Measurements from ENCODE around the gene KRT75.
"Not testable (repeated sequence)": the region's sequence is repeated elsewhere in the genome, so short reads cannot be mapped to it uniquely, and the experiment has no call there.

KRT75 gene

GRCh38 chr12:52434081-52434733 is at the start of gene KRT75:
Gene KRT75 (minus strand): TSS chr12:52434371. CDS start chr12:52434304, 67 bp downstream.
- no peak for DNase-seq (ENCODE audit: low read depth in 2 of 2)

GRCh38 chr12:52480073-52480472 is 45.9 kb upstream of the KRT75 start:
- DNase-seq (ENCODE audit: low read depth in 2 of 2) = no peak

- DNase-seq (ENCODE audit: low read depth in 2 of 2) = no peak
Observed at GRCh38 chr12:52477651-52478050, 43.5 kb upstream of the KRT75 start.

- no peak for DNase-seq (ENCODE audit: low read depth in 2 of 2)
Observed at GRCh38 chr12:52474212-52474611, 40.0 kb upstream of the KRT75 start.

GRCh38 chr12:52473768-52474167 is 39.6 kb upstream of the KRT75 start, which contains the start of gene KRT6C:
Gene KRT6C (minus strand): TSS chr12:52473805. CDS start chr12:52473737, 68 bp downstream.
- no peak for DNase-seq (ENCODE audit: low read depth in 2 of 2)

GRCh38 chr12:52469853-52470252 is 35.7 kb upstream of the KRT75 start:
- no peak for DNase-seq (ENCODE audit: low read depth in 2 of 2)

GRCh38 chr12:52464897-52465296 is 30.7 kb upstream of the KRT75 start:
- no peak for DNase-seq (ENCODE audit: low read depth in 2 of 2)

- DNase-seq (ENCODE audit: low read depth in 2 of 2) = no peak
Observed at GRCh38 chr12:52461693-52462092, 27.5 kb upstream of the KRT75 start.

GRCh38 chr12:52458861-52459260 is 24.7 kb upstream of the KRT75 start:
- no peak for DNase-seq (ENCODE audit: low read depth in 2 of 2)

GRCh38 chr12:52455821-52456220 is 21.6 kb upstream of the KRT75 start:
- no peak for DNase-seq (ENCODE audit: low read depth in 2 of 2)

GRCh38 chr12:52454411-52455201 is 20.4 kb upstream of the KRT75 start:
- no peak for DNase-seq (ENCODE audit: low read depth in 2 of 2)

- DNase-seq (ENCODE audit: low read depth in 2 of 2) = no peak
Observed at GRCh38 chr12:52452101-52452500, 17.9 kb upstream of the KRT75 start, which contains the start of gene KRT6B. Gene KRT6B (minus strand): TSS chr12:52452146. CDS start chr12:52452078, 68 bp downstream.

- DNase-seq (ENCODE audit: low read depth in 2 of 2) = no peak
Observed at GRCh38 chr12:52448228-52448627, 14.1 kb upstream of the KRT75 start.

GRCh38 chr12:52447196-52447595 is 13.0 kb upstream of the KRT75 start:
- not testable (repeated sequence) for DNase-seq (ENCODE audit: low read depth in 2 of 2)

GRCh38 chr12:52446367-52447045 is 12.3 kb upstream of the KRT75 start:
- no peak for DNase-seq (ENCODE audit: low read depth in 2 of 2)

GRCh38 chr12:52445876-52446275 is 11.7 kb upstream of the KRT75 start:
- DNase-seq (ENCODE audit: low read depth in 2 of 2) = no peak

- DNase-seq (ENCODE audit: low read depth in 2 of 2) = no peak
Observed at GRCh38 chr12:52444647-52445595, 10.8 kb upstream of the KRT75 start.

GRCh38 chr12:52443966-52444365 is 9.8 kb upstream of the KRT75 start:
- no peak for DNase-seq (ENCODE audit: low read depth in 2 of 2)

- DNase-seq (ENCODE audit: low read depth in 2 of 2) = no peak
Observed at GRCh38 chr12:52442600-52443061, 8.5 kb upstream of the KRT75 start.

- no peak for DNase-seq (ENCODE audit: low read depth in 2 of 2)
Observed at GRCh38 chr12:52441320-52441911, 7.2 kb upstream of the KRT75 start.

GRCh38 chr12:52440821-52441319 is 6.7 kb upstream of the KRT75 start:
- no peak for DNase-seq (ENCODE audit: low read depth in 2 of 2)
